ENCODE data around the gene IGFN1.

DNA sequence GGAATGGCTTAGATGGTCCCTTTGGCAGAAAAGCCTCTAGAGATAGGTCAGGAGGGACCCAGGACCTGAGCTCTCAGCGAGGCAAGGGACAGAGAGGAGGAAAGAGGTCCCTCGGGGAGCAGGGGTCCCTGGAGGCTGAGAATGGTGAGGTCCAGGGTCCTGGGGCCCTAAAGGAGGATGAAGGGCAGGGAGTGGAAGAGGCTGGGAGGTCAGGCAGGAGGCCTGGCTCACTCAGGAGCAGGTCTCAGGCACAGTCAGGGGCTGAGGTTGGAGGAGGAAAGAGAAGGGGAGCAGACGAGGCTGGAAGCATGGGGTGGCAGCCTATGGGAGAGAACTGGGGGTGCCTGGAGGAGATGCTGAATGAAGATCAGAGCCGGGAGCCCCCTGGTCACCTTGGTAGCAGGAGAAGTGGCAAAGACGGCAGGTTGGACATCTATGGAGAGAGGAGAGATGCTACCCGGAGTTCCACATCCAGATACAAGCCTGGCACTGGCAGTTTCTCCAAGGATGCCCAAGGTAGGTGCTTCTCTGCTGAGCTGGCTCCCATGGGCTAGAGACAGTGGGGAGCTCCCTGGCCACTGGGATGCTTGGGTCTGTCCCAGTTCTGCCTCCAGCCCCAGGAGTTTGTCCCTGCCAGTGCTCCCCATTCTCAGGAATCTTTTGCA lies 22.6 kb downstream of the IGFN1 start:
- TF ChIP-seq CTCF (IDR thresholded peaks at IDR 0.05) (no peak), RXRA (IDR thresholded peaks at IDR 0.05; ENCODE audit: borderline replicate concordance, low read depth) (no peak), TAF1 (IDR thresholded peaks at IDR 0.05; ENCODE audit: borderline replicate concordance, low read depth, low read length) (no peak), EP300 (IDR thresholded peaks at IDR 0.05; ENCODE audit: borderline replicate concordance in 1 of 2, low read depth in 1 of 2, low read length in 1 of 2) (no peak), JUND (IDR thresholded peaks at IDR 0.05) (no peak), RAD21 (IDR thresholded peaks at IDR 0.05; ENCODE audit: low read length) (no peak), POLR2AphosphoS5 (IDR thresholded peaks at IDR 0.05; ENCODE audit: low read depth, low read length) (no peak), GABPA (IDR thresholded peaks at IDR 0.05; ENCODE audit: low read depth) (no peak), REST (IDR thresholded peaks at IDR 0.05; ENCODE audit: low read depth, low read length) (no peak), CHD2 (IDR thresholded peaks at IDR 0.05; ENCODE audit: low read length, partially characterized antibody) (no peak)
